ENCODE data around the gene ERMP1.
"Not testable (repeated sequence)": the region's sequence is repeated elsewhere in the genome, so short reads cannot be mapped to it uniquely, and the experiment has no call there.

ERMP1 gene

GRCh38 chr9:5832538-5833529, at the start of gene ERMP1:
Gene ERMP1, minus strand, starts transcription at chr9:5833117. Its CDS starts 90 bp downstream, at chr9:5833027.
- DNase-seq: peak; percentile 92

GRCh38 chr9:5882244-5883012, 49.5 kb upstream of the ERMP1 start:
- DNase-seq: not testable (repeated sequence)

GRCh38 chr9:5879419-5880181, 46.7 kb upstream of the ERMP1 start:
- DNase-seq: no peak

- DNase-seq: no peak
These were observed 43.8 kb upstream of the ERMP1 start for GRCh38 chr9:5876711-5877110.

GRCh38 chr9:5876026-5876425, 43.1 kb upstream of the ERMP1 start:
- DNase-seq: no peak

GRCh38 chr9:5874048-5874447, 41.1 kb upstream of the ERMP1 start:
- DNase-seq: no peak

- DNase-seq: no peak
These were observed 40.5 kb upstream of the ERMP1 start for GRCh38 chr9:5873439-5873838.

- no peak for DNase-seq
These were observed 39.6 kb upstream of the ERMP1 start for GRCh38 chr9:5872511-5872910.

- no peak for DNase-seq
These were observed 38.9 kb upstream of the ERMP1 start for GRCh38 chr9:5871785-5872184.

- no peak for DNase-seq
These were observed 37.8 kb upstream of the ERMP1 start for GRCh38 chr9:5870691-5871090.

- DNase-seq: no peak
These were observed 37.1 kb upstream of the ERMP1 start for GRCh38 chr9:5870020-5870339.

GRCh38 chr9:5869315-5870019, 36.5 kb upstream of the ERMP1 start:
- DNase-seq: peak; percentile 17

- no peak for DNase-seq
These were observed 35.3 kb upstream of the ERMP1 start for GRCh38 chr9:5868235-5868634.

- no peak for DNase-seq
These were observed 33.8 kb upstream of the ERMP1 start for GRCh38 chr9:5866685-5867084.

- DNase-seq: no peak
These were observed 33.4 kb upstream of the ERMP1 start for GRCh38 chr9:5866272-5866671.

GRCh38 chr9:5864446-5864845, 31.5 kb upstream of the ERMP1 start:
- no peak for DNase-seq

GRCh38 chr9:5863092-5863746, 30.3 kb upstream of the ERMP1 start:
- DNase-seq: no peak

- DNase-seq: no peak
These were observed 25.9 kb upstream of the ERMP1 start for GRCh38 chr9:5858833-5859232.

- no peak for DNase-seq
These were observed 25.0 kb upstream of the ERMP1 start for GRCh38 chr9:5857928-5858327.

GRCh38 chr9:5854063-5854790, 21.3 kb upstream of the ERMP1 start:
- DNase-seq: no peak

GRCh38 chr9:5853617-5854016, 20.7 kb upstream of the ERMP1 start:
- no peak for DNase-seq

Data from CD4-positive, alpha-beta T cell treated with Interleukin-10 for 1 hour (primary cell).